Middle frontal gyrus (tissue), 1 donor: ENCODE results near the gene TMEM116.

Source experiments
- DNase-seq: peaks from one replicate; pipeline ENCODE4 v3.0.0-alpha.2; 2015; ENCODE audit warnings: low spot score; ENCODE audit errors: extremely low spot score

Gene TMEM116

DNA sequence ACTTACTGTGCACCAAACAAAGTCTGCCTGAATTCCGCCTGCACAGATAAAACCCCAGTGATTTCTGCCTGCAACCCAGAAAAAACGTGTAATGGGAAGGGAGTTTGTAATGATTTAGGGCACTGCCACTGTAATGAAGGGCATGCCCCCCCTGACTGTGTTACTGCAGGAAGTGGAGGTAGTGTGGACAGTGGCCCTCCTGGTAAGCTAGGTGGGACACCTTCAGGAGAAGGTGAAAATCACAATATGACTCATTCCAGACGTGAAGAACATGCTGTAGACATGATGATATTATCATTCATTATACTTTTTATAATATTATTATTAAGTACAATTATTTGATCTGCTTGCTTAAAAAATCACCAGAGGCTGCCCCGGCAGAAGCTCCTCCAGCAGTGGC, 111.8 kb downstream of the TMEM116 start:
- DNase-seq, result no peak

DNA sequence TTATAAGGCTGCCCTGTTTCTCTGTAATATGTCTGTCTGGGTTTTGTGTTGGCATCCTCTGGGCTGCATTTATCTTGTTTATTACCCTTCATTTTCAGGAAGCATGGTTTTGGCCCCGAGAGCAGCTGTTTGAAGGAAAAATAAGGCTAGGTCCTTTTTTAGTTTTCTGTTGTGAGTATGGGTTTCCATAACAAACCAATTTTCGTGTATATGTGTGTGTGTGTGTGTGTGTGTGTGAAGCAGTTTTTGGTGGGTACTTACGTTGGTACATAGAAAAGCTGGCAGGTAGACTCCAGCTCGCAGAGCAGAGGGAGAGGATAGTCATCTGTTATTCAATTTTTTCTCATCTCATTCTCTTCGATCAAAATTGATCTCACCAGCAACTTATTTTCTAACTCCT, 118.4 kb downstream of the TMEM116 start:
- DNase-seq, result no peak

DNA sequence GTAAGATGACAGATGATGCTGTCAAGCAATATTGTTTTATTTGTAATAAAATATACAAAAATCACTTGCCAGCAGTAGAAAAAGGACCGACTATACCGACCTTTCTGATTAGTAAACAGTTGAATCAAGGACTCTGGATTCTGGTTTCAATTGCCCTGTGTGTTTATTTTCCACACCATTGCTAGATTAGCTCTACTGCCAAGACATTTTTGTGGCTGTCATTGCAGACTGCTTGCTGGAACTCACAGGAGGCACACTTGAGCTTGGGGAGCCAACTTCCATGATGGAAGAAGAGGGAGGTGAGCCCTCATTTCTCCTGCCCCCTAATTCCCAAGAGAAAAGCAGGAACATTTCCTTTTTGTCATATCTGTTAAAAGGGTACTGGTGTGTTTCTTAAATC, 119.7 kb downstream of the TMEM116 start:
- DNase-seq, result no peak

DNA sequence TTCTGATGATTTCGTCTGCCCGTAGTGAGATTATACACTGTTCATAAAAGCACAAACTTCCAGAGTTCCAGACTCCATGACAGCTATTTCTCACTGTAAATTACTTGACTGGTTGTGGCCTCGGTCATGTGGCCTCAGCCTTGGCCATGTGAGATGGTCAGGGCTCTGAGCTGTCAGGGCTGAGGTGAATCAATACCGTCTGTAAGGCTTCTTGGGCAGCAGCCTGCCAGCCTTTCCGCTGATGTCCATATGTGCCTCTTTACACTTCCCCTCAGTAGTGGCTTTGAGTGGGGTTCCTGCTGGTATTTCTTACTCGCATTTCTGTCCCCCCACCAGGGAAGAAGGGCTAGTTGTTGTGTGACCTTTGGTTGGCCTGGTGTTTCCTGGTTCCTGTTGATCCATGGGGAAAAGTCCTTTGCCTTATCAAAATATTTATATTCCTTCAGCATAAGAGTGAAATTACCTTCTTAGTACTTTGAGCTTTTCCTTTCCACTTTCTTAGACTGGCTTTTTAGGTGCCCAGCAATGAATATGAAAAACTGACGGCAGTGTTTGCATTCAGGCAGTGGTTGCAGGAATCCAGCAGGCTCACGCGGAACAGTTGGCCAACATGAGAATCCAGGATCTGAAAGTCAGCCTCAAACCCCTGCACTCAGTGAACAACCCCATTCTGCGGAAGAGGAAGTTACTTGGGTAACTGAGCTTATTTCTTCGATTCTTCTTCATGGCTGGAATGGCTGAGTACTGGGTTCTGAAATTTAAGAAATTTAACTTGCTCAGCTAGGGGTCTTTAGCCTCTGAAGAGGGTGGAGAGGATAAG, 124.8 kb downstream of the TMEM116 start:
- no peak for DNase-seq

DNA sequence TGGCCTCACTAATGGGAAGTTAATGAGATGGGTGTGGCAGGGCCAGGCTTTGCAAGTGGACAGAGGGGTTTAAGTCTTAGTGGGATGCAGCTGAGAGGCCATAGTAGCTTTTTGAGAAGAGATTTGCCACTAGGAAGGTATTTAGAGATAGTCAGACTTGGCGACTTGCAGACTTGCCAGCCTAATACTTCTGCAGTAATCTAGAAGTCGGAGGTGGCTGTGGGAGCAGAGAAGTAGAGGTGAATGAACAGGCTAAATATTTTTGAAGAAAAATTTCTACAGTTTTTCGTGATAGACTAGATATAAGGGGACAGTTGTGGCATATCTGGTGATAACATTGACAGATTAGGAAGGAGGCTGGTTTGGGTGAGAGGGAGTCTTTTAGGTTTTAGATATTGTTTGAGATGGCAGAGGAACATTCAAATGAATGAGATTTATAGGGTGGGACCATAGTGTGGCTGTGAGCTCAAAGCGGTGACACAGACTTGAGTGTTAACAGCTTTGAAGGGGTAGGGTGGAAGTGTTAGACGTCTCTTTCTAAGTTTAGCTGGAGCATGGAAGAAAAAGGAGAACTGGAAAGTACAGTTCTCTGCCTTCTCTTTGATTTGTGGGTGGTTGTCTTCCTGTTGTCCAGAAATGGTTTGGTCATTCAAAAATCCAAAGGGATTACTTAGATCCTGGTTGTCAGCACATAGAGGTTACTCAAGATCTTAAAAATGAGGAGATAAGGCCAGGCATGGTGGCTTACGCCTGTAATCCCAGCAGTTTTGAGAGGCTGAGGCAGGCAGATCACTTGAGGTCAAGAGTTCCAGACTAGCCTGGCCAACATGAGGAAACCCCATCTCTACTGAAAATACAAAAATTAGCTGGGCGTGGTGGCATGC, 126.1 kb downstream of the TMEM116 start:
- DNase-seq, result no peak

DNA sequence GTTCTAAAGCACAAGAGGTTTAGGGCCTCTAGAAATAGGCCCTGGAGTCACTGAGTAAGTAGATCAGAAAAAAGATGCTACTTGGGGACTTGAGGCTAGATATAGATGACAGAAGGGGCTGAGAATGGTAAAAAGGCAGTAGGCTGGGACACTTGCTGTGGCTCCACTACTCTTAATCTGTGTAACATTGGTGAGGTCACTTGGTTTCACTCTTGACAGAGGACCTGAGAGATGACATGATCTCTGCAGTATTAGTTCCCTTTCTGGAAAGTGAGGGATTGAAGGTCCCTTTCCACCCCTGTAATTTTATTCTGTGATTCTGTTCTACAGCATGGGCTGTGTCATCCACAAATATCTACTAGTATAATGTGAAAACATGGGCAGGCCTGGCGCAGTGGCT, 131.2 kb downstream of the TMEM116 start:
- no peak for DNase-seq
